Right lobe of liver (tissue), 4 donors: ENCODE data around the gene IGDCC3.

ENCODE experiments used
- CTCF ChIP-seq, 4 donors: fragments of 200-600 bp in 3 of 4; fragments of 450-650 bp in 1 of 4; IDR thresholded peaks; one replicate each; pipeline versions ENCODE4 v1.5.1 to v1.8.0; 2016 to 2022; ENCODE audit warnings: antibody characterized with exemption in 4 of 4, mild to moderate bottlenecking in 2 of 4
- POLR2A ChIP-seq: fragments of 450-650 bp; IDR thresholded peaks from one replicate; pipeline ENCODE4 v1.6.1; 2017; ENCODE audit warnings: antibody characterized with exemption, mild to moderate bottlenecking
- donor health status: DM: no; HTN: no; CAD: no.
- donor health status: DM: no; HTN: no; CAD: no.
- donor health status: DM: no; HTN: yes; CAD: no.

- no peak for TF ChIP-seq CTCF (IDR thresholded peaks at IDR 0.05)
- no peak for TF ChIP-seq POLR2A
These were observed 43.2 kb upstream of the IGDCC3 start for GRCh38 chr15:65420975-65421359.
